T-helper 1 cell treated with Interleukin-12 subunit alpha and Interleukin-12 subunit beta and Interleukin-4 antibody, amounts not matched to agents 30 ng/mL and 1 ng/mL, for 36 hours (primary cell): ENCODE results near the gene TGM5. TPM values are rescaled to one million over a fixed set of nuclear protein-coding genes. Genes with fewer than 3 reads are reported as not detected.

Experiments
- intact Hi-C: fragments of 100-400 bp; cut with micrococcal nuclease; formaldehyde crosslinking; loops from one replicate; pipeline ENCODE4 v1.15.1; 2024
- total RNA-seq: library from RNA; stranded (reverse); gene quantifications from 2 replicates; pipeline ENCODE4 v1.2.3, GENCODE V29; 2022

Gene TGM5
- total RNA-seq, 1 donor from 2014 or later = 0.39 TPM

DNA sequence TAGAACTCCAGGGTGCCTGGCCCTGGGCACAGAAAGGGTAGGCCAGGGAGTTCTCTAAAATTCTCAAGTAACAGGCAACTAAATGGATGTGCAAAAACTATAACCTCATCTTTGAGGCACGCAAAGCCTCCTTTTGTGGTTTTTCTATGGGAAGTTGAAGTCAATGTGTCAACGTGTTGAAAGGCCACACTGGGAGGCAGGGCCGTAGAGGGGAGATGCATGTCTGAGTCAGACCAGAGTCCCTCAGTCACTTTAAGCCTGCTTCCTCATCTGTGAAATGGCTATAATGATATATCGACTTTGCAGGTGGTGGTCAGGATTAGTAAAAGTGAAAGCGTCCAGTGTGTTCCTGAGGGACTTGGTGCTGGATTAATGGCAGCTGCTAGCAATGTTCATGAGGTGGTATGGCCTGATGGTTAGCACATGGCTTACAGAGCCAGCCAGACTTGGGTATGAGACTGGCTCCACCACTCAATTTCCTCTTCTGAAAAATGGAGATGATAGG, 17.0 kb downstream of the TGM5 start:
- intact Hi-C loops = loop anchor here (1.0 kb wide), 1 partner anchor 9 kb away; no protein-coding TSS in a partner anchor

DNA sequence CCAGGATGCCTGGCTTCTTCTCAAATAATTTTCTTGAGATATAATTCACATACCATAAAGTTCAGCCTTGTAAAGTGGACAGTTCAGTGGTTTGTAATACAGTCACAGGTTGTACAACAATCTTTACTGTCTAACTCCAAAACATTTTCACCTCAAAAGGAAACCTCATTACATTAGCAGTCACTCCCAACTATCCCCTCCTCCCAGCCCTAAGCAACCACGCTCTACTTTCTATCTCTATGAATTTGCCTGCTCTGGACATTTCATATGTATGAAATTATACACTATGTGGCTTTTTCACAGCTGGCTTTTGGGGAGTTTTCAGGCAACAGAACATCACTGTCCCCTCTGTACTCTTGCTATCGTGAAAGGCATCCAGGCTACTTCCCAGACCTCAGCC, 17.5 kb downstream of the TGM5 start:
- intact Hi-C loops = loop anchor here (1.0 kb wide), 1 partner anchor 9 kb away; no protein-coding TSS in a partner anchor

DNA sequence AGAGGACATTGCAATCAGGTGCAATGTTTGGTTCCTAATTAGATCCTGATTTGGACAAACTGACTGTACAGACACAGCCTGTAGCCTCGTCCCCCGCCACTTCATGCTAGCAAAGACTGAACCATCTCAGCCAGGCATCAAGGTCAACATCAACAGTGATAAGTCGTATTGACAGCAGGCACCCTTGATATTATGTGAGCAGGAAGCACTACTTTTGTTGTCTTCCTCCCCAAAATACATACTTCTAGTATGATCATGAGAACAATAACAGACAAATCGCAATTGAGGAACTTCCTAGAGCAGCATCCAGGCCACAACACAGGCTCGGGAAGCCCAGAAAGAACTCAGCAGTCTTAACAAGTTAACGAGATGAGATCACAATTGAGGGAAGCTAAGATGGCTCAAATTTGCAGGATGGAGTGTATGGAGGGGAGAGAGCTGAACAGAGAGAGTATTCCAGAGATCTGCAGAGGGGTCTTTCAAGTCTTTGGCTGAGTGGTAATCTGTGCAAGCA, 20.4 kb downstream of the TGM5 start:
- intact Hi-C loops = no loop called here

DNA sequence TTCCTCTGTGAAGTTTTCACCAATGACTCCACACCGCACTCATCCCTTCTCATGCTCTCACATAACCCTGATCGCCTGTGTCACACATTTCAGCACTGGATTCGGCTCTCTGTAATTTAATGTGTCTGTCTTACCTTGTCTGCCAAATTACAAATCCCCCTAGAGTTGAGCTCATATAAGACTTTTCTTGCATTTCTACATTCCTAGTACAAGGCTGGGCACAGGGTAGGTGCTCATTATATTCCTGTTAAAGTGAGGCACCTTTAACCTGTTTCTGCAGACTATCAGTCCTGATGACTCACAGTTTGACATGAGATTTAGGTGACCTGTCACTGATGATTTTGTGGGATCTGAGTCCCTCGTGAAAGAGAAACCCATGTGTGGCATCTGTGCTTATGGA, 22.6 kb downstream of the TGM5 start:
- intact Hi-C loops = no loop called here

DNA sequence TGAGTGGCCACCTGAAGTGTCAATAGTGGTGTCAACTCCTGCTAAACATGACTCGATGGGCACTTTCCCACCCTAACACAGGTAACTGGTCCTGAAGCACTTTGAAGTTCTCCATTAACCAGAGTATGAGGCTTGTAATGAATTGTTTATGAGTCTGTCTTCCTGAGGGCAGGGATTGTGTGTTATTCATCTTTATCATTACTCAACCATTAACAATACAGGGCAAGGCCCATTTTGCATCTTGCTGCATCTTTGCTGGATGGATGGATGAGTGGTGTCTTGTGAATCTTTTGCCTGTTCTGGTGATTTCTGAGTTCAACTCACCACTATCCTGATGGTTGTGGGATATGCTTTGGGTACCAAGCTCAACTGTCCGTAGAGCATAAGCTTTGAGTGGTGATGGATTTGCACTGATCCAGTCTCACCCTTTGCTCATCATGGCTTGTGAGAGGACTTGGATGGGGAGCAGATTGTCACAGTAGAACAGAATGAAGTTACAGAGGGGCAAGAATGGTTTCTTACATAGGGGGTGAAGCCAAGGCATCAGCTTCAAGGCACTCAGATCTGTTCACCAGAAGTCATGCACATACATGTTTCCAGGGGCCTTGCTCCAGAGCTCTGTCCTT, 23.6 kb downstream of the TGM5 start:
- intact Hi-C loops = no loop called here

DNA sequence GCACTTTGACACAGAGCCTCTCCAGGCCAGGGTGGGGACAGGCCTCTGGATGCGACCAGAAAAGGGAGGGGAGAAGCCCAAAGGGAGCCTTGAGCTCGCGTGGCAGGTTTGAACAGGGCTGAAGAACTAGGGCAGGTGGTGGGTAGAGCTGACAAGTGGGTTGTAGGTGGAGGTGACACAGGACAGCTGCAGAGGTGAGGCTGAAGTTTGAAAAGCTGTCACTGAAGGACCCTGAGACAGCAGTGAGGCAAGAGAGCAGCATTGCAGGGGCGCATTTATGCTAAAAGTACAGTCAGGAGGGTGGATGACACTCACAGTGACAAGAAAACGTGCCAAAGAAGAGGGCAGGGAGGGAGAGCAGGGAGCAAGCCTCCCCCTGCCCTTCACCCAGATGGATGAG, 24.1 kb downstream of the TGM5 start:
- intact Hi-C loops = no loop called here

DNA sequence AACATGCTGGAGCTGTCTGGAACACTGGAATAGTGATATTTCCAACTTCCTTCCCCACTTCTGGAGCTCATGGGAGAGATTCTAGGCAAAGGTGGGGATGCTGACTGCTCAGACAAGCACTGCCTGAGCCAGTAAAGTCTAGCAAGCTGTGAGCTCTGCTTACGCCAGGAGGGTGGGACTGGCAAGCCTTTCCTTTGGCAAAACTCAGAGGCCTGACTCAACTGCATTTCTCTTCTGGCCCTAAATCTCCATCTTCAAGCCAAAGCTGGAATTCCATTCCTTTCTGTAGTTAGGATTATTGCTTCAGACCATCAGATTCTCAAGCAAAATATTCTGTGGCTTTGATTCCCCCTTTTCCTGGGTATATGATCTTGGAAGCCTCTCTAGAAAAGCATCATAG, 25.6 kb downstream of the TGM5 start:
- intact Hi-C loops = no loop called here

DNA sequence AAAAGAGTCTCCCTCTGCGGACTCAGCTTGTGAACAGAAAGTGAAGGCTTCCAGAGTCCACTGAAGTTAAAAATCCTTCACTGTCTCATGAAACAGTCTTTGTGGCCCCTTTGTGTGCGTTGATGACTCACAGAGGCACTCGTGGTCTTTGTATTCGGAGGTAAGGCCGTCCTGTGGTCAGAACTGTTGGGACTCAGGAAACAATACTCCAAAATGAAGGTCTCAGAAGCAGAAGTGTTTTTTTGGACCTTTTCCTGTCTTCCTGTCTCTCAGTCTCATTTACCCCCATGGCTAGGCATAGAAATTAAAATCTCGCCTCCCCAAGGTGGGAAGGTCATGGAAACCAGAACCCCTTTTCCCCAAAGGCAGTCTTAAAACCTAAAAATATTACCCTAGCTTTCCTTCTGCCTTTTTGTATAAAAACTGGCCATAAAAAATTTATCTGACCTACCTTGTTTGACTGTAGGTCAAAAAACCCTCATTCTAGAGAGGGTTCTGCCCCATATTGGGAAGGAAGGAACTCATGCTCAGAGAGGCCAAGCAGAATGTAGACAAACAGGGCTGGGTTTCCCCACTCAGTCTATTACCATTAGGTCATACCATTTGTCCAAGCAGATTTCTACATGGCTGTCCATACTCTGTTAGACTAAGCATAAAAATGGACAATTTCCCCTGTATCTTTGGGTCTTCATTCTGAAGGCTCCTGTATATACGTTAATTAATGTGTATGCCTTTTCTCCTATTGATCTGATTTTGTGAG, 26.8 kb downstream of the TGM5 start:
- intact Hi-C loops = loop anchor here (1.0 kb wide), 1 partner anchor 9 kb away; no protein-coding TSS in a partner anchor

DNA sequence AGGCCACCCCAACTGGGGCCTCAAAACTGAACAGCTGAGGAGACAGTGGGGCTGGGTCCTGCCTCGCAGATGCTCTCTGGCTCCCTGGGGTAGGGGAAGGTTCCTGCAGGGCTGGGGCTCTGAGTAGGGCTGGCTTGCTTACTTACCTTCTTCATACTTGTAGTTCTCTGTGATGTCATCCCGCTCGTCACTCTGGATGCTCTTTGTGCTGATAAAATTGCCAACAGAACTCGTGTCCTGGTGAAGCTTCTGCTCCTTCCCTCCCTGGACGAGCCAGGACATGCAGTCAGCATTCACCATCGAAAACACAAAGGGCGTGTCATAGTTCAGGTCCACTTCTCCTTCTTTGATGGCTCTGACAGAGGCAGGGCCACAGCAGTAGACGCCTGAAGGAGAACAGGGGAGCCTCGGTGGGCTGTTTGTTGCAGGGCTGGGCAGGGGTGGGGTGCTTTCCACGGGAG, 28.0 kb downstream of the TGM5 start:
- intact Hi-C loops = no loop called here

DNA sequence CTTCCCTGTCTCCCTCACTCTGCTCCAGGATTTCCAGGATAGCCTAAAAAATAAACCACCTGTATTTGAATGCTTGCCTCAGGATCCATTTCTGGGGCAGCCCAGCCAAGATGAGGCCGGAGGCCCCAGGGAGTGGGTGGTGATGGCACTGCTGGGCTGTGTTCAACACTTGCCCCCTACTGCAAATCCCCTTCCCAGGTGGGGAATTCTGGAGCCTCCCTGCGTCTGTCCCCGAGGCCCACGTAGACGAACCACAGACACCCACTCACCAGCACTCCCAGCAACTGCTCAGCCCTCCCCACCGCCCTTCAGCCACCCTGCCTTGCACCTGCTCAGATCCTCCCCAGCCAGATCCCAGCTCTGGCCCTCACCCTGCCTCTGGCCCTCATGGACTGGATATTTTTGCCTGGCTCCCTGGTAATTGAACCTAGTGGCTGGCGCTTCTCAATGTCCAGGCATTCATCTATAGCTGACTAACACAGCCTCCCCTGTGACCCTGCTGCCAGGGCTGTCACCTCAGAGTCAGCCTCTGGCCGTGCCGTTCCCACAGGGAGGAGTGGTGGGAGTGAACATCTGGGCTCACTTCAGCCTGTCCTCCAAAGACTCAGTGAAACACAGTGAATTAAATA, 28.8 kb downstream of the TGM5 start:
- intact Hi-C loops = no loop called here

DNA sequence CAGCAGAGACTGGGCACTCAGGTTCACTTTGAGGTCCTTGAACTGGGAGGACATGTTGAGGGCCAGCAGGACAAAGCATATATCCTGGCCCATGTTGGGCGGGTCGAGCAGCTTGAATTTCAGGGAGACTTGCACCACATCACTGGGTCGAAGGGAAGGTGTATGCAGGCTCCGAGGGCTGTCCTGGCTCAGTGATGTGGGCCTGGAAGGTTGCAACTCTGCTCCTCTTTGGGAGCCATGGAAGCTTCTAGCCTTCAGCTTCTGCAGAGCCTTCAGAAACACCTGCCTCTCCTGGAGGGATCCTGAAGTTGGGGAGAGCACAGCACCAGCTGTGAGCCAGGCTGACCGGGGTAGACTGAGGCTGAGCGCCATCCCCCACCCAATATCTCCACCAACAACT, 31.2 kb downstream of the TGM5 start:
- intact Hi-C loops = no loop called here

DNA sequence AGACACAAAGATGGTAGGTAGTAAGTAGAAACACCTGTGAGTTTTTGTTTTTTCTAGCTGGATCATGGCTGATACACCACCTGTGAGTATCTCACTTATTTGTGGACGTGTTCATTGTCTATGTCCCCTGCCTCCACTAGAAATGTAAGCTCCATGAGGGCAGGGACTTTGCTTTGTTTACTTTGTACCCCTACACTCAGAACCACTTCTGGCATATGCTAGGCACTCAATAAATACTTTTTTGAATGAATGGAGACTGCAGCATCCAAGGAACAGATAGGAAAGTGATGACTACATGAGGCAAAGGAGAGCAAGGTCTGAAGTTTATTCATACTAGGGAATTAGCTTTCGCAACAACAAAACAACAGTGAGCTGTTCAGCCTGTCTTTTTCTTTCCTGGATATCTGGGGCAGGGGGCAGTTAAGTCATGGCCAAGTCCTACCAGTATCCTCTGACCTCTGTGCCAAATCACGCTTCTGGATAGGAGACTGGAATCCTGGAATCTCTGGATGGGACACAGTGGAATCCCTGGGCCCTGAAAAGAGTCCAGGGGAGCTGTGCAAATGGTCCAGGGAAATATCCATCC, 34.3 kb downstream of the TGM5 start:
- intact Hi-C loops = no loop called here

DNA sequence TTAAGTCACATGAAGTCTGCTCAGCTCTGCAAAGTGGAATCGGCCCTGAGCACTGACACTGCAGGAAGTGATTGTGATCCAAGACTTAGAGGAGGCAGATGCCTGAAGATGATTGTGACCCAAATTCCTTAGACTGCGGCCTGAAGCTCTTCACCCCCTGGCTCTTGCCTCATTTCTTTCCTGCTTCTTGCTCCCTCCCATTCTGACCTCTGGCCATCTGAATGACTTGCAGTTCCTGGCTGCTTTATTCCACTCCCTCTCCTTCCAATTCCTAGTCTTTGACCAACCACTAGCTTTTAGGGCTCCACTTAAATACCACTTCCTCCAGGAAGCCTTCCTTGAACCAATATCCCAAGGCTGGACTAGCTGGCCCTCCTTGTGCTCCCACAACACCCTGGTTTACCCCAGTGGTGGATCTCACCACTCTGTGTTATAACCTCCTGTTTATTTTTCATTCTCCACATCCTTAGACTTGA, 36.0 kb downstream of the TGM5 start:
- intact Hi-C loops = no loop called here

DNA sequence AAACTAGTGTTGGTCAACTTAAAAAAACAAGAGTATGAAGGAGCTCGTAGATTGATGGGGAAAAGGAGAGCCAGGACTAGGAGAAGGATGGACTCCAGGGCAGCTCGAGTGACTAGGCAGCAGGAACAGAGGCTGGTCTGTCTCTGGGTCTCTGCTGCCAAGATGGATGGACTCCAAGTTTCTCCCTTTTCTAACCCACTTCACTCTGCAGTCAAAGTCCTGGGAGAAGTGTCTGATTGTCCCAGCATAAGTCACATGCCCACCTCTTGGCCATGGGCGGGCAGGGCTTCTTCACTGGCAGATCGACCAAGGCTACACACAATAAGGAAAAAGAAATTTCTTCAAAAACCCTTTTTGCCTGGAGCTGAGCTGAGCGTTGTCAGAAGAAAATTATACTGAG, 36.8 kb downstream of the TGM5 start:
- intact Hi-C loops = no loop called here

DNA sequence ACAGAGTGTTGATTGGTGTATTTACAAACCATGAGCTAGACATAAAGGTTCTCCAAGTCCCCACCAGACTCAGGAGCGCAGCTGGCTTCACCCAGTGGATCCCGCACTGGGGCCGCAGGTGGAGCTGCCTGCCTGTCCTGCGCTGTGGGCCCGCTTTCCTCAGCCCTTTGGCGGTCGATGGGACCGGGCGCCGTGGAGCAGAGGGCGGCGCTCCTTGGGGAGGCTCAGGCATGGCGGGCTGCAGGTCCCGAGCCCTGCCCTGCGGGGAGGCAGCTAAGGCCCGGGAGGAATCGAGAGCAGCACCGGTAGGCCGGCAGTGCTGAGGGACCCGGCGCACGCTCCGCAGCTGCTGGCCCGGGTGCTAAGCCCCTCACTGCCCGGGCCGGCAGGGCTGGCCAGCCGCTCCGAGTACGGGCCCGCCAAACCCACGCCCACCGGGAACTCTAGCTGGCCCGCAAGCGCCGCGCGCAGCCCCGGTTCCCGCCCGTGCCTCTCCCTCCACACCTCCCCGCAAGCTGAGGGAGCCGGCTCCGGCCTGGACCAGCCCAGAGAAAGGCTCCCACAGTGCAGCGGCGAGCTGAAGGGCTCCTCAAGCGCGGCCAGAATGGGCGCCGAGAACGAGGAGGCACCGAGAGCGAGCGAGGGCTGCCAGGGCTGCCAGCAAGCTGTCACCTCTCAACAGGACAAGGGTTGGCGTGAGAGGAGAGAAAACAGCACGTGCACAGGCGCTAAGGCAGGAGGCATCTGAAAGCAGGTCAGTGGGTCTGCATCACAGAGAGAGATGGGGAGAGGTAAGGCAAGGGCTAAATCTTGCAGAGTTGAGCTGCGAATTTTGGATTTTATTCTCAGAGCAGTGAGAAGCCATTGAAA, 40.1 kb downstream of the TGM5 start:
- intact Hi-C loops = no loop called here

DNA sequence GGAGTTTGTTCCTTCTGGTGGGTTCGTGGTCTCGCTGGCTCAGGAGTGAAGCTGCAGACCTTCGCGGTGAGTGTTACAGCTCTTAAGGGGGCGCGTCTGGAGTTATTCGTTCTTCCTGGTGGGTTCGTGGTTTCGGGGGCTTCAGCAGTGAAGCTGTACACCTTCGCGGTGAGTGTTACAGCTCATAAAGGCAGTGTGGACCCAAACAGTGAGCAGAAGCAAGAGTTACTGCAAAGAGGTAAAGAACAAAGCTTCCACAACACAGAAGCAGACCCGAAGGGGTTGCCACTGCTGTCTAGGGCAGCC, 40.8 kb downstream of the TGM5 start:
- intact Hi-C loops = loop anchor here (1.0 kb wide), 2 partner anchors 42 to 59 kb away; no protein-coding TSS in a partner anchor

DNA sequence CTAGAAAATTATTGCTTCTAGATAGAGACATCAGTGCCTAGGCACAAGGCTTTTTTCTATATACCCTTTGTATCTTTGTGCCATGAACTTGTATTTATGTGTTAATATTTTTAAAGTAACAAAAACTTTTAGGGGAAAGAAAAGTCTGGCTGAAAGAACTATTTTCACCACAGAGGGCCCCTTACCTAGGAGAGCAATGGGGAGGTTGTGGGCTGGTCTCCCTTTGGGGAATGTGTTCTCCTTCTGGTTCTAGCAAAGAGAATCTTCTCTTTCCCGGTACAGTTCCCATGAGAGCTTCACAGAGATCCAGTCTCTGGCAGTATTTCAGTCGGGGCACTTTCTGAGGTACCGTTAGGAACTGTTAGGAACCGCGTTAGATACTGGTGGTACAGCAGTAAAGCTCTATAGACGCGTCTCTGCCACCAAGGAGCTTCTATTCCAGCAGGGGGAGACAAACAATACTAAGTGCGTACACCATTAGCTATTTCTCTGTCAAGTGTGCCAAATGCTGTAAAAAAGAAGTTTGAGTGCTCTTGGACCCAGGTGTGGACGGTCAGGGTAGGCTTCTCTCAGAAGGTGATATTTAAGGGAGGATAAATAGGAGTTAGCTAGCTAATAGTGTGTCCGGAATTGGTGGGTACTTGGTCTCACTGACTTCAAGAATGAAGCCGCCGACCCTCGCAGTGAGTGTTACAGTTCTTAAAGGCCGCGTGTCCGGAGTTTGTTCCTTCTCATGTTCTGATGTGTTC, 41.4 kb downstream of the TGM5 start:
- intact Hi-C loops = loop anchor here (1.0 kb wide), 2 partner anchors 43 to 60 kb away; no protein-coding TSS in a partner anchor

DNA sequence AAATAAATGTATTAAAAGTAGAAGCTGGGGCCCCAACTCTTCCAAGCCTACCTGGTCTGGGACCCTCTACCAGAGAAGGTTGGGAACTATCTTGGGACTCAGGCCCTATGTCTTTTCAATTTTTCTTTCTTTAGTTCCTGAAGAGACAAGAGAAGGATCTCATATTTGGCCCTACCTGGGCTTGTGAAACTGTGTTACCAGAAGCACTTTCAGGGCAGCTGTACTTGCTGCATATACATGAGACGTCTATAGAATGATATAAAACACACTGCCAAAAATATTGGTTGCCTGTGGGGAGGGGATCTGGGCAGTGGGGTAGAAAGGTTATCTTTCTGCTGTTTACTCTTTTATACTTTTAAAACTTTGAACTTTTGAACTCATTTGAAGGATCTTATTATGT, 45.3 kb downstream of the TGM5 start:
- intact Hi-C loops = no loop called here

DNA sequence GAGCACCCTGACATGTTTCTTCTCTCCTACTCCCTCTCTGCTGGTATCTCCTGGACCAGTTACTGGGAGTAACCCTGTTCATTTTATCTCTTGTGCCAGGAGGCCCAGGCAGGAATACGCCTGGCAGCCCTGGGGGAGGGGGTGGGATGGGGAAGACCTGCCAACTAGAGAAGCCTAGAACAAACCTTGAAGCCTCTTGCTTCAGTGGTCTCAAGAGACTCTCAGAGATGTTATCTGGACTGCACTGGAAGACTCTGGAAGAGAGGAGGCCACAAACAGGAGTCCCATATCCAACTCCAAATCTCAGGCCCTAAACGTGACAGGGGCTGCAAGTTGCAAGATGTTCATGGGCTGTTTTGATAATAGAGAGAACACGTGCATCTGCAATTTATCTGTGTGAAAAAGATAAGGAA, 45.7 kb downstream of the TGM5 start, which contains the start of gene EPB42:
Gene EPB42, minus strand, starts transcription at position 28 of the 413 bp plus-strand sequence. CDS start 193 bp downstream, outside the sequence.
- intact Hi-C loops = no loop called here
